Measurements from ENCODE around the gene CACNB4.
"Not testable (repeated sequence)": the region's sequence is repeated elsewhere in the genome, so short reads cannot be mapped to it uniquely, and the experiment has no call there.

DNA sequence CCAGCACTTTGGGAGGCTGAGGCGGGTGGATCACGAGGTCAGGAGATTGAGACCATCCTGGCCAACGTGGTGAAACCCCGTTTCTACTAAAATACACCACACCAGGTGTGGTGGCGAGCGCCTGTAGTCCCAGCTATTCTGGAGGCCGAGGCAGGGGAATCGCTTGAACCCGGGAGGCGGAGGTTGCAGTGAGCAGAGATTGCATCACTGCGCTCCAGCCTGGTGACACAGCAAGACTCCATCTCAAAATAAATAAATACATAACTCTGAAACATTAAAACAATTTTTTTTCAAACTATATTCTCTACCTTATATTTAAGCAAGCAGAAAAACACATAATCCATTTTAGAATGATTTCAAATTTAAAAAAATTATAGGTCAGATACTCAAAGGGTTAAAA, 77.8 kb downstream of the CACNB4 start:
- not testable (repeated sequence) for TF ChIP-seq SUZ12 (IDR thresholded peaks at IDR 0.05; ENCODE audit: extremely low read depth, insufficient read depth, insufficient read length); ZNF274 (IDR thresholded peaks at IDR 0.05; ENCODE audit: low read depth, low read length); YY1 (IDR thresholded peaks at IDR 0.05; ENCODE audit: insufficient read depth, insufficient read length)
